HG02885 (cell line): ENCODE measurements around the gene IFT57.

ENCODE experiments used
- ATAC-seq: cut with Tn5 transposase; IDR thresholded peaks from one replicate; pipeline ENCODE4 v1.9.1; 2021; ENCODE audit warnings: mild to moderate bottlenecking; ENCODE audit not compliant: unreplicated experiment, poor library complexity

IFT57 gene

GRCh38 chr3:108221393-108221792 lies 831 bp downstream of the IFT57 start:
- ATAC-seq: no peak

GRCh38 chr3:108219336-108219735 lies 2.9 kb downstream of the IFT57 start:
- ATAC-seq: no peak

GRCh38 chr3:108218811-108219210 lies 3.4 kb downstream of the IFT57 start:
- no peak for ATAC-seq

GRCh38 chr3:108215871-108216270 lies 6.4 kb downstream of the IFT57 start:
- ATAC-seq: no peak

GRCh38 chr3:108209579-108209978 lies 12.6 kb downstream of the IFT57 start:
- peak; percentile 66 for ATAC-seq

GRCh38 chr3:108208831-108209230 lies 13.4 kb downstream of the IFT57 start:
- ATAC-seq: peak; percentile 93

- ATAC-seq: no peak
These were observed 19.4 kb downstream of the IFT57 start for GRCh38 chr3:108202834-108203233.

GRCh38 chr3:108202080-108202479 lies 20.1 kb downstream of the IFT57 start:
- peak; percentile 79 for ATAC-seq

GRCh38 chr3:108201258-108201657 lies 21.0 kb downstream of the IFT57 start:
- ATAC-seq: no peak

GRCh38 chr3:108200578-108200977 lies 21.6 kb downstream of the IFT57 start:
- no peak for ATAC-seq

- ATAC-seq: no peak
These were observed 22.2 kb downstream of the IFT57 start for GRCh38 chr3:108200024-108200423.

GRCh38 chr3:108191394-108191793 lies 30.8 kb downstream of the IFT57 start:
- no peak for ATAC-seq

GRCh38 chr3:108190346-108190745 lies 31.9 kb downstream of the IFT57 start:
- ATAC-seq: no peak

GRCh38 chr3:108189440-108189839 lies 32.8 kb downstream of the IFT57 start:
- ATAC-seq: no peak

- no peak for ATAC-seq
These were observed 36.7 kb downstream of the IFT57 start for GRCh38 chr3:108185536-108185935.

GRCh38 chr3:108184824-108185223 lies 37.4 kb downstream of the IFT57 start:
- ATAC-seq: no peak

GRCh38 chr3:108183971-108184370 lies 38.3 kb downstream of the IFT57 start:
- ATAC-seq: no peak

GRCh38 chr3:108183181-108183580 lies 39.0 kb downstream of the IFT57 start:
- no peak for ATAC-seq

- ATAC-seq: no peak
These were observed 39.9 kb downstream of the IFT57 start for GRCh38 chr3:108182339-108182738.

- no peak for ATAC-seq
These were observed 41.1 kb downstream of the IFT57 start for GRCh38 chr3:108181172-108181571.

- ATAC-seq: no peak
These were observed 42.0 kb downstream of the IFT57 start for GRCh38 chr3:108180194-108180593.

- ATAC-seq: no peak
These were observed 43.5 kb downstream of the IFT57 start for GRCh38 chr3:108178676-108179075.

- ATAC-seq: no peak
These were observed 44.7 kb downstream of the IFT57 start for GRCh38 chr3:108177536-108177935.
